GM12878 (cell line): Measurements from ENCODE around the gene AKAP13. TPM values are rescaled to one million over a fixed set of nuclear protein-coding genes. Genes with fewer than 3 reads are reported as not detected.

ENCODE experiments used
- ATAC-seq: fragments of 200-7000 bp; cut with Tn5 transposase; 3 replicates; pipeline ENCODE4 v1.9.1; 2020; ENCODE audit warnings: mild to moderate bottlenecking, moderate library complexity
- BruUV-seq: library from RNA; stranded (reverse); fragments of 400-500 nt; replicated peaks from 2 replicates; lab custom pipeline; 2021; lab: Mats Ljungman, UMichigan
- CTCF ChIA-PET: fragments of 300-600 bp; sonication (Branson Sonifier 250); formaldehyde crosslinking; extraction: SDS; loops from one replicate; lab custom pipeline; 2021; ENCODE audit warnings: inconsistent platforms; lab: Yijun Ruan, JAX
- POLR2A ChIA-PET: fragments of 350-600 bp; formaldehyde crosslinking; extraction: SDS; loops from one replicate; lab custom pipeline; 2021; ENCODE audit warnings: inconsistent platforms; lab: Charles Lee
- RAD21 ChIA-PET: fragments of 300-600 bp; sonication (Branson Sonifier 250); formaldehyde crosslinking; loops from one replicate; lab custom pipeline; 2023; ENCODE audit warnings: antibody characterized with exemption; ENCODE audit not compliant: unreplicated experiment; lab: Charles Lee
- SMC1A ChIA-PET: fragments of 300-600 bp; sonication (Branson Sonifier 250); formaldehyde crosslinking; loops from one replicate; lab custom pipeline; 2023; ENCODE audit not compliant: unreplicated experiment, uncharacterized antibody; lab: Charles Lee
- DNase-seq: peaks from one replicate; pipeline ENCODE4 v3.0.0-alpha.2; 2011; ENCODE audit warnings: low read depth, low spot score
- FAIRE-seq: peaks from 3 replicates; lab custom pipeline; 2011; peaks lifted over from hg19 to GRCh38; lab: Jason Lieb, UNC
- H2AFZ ChIP-seq: 2 replicates; pipeline ENCODE4 v1.6.0; 2011; ENCODE audit warnings: low read depth, low read length, control low read depth; ENCODE audit not compliant: control insufficient read depth
- H3K27ac ChIP-seq: 2 replicates; pipeline ENCODE4 v1.5.1; 2011; ENCODE audit warnings: control low read depth; ENCODE audit not compliant: control insufficient read depth, insufficient read depth
- H3K27me3 ChIP-seq, 2 experiments: replicated peaks in 1 of 2; 2 replicates each; pipeline versions ENCODE4 v1.6.0 to v1.6.1; 2011; ENCODE audit warnings: low read length in 1 of 2; ENCODE audit not compliant: control insufficient read depth in 2 of 2, insufficient read depth in 2 of 2
- H3K36me3 ChIP-seq, 2 experiments: 2 replicates each; pipeline ENCODE4 v1.5.1; 2011; ENCODE audit warnings: low read length in 1 of 2; ENCODE audit not compliant: control insufficient read depth in 2 of 2, insufficient read depth in 2 of 2
- H3K4me1 ChIP-seq: 2 replicates; pipeline ENCODE4 v1.6.1; 2011; ENCODE audit warnings: mild to moderate bottlenecking, low read length, moderate library complexity, mixed read lengths; ENCODE audit not compliant: control insufficient read depth, insufficient read depth
- H3K4me2 ChIP-seq: 2 replicates; pipeline ENCODE4 v1.6.0; 2011; ENCODE audit warnings: control low read depth; ENCODE audit not compliant: control insufficient read depth, insufficient read depth
- H3K4me3 ChIP-seq: fragments of 200-600 bp; sonication (generic); 2 replicates; pipeline ENCODE4 v1.5.1; 2016
- H3K79me2 ChIP-seq: 2 replicates; pipeline ENCODE4 v1.6.0; 2011; ENCODE audit warnings: low read length; ENCODE audit not compliant: control insufficient read depth, insufficient read depth
- H3K9ac ChIP-seq: 2 replicates; pipeline ENCODE4 v1.8.0; 2011; ENCODE audit warnings: low read length, control low read depth, mixed read lengths; ENCODE audit not compliant: control insufficient read depth, insufficient read depth
- H3K9me3 ChIP-seq: replicated peaks from 3 replicates; pipeline ENCODE4 v1.5.1; 2011; ENCODE audit warnings: mild to moderate bottlenecking, low read length; ENCODE audit not compliant: control insufficient read depth, insufficient read depth
- H4K20me1 ChIP-seq: 2 replicates; pipeline ENCODE4 v1.6.0; 2011; ENCODE audit not compliant: control insufficient read depth, insufficient read depth
- CBX3 ChIP-seq: fragments of 200-600 bp; sonication (generic); IDR thresholded peaks from 2 replicates; pipeline ENCODE4 v1.6.1; 2016; ENCODE audit warnings: low read depth, borderline replicate concordance
- CHD4 ChIP-seq: fragments of 200-600 bp; sonication (generic); IDR thresholded peaks from 2 replicates; pipeline ENCODE4 v1.6.1; 2016; ENCODE audit warnings: mild to moderate bottlenecking
- ESRRA ChIP-seq: IDR thresholded peaks from 2 replicates; pipeline ENCODE4 v1.6.1; 2012; ENCODE audit warnings: mild to moderate bottlenecking, low read length, improper control_type of control experiment
- GATAD2B ChIP-seq: fragments of 450-650 bp; conservative IDR thresholded peaks from 2 replicates; pipeline ENCODE4 v1.6.1; 2017; ENCODE audit warnings: low read depth, mild to moderate bottlenecking, moderate library complexity
- SIN3A ChIP-seq: IDR thresholded peaks from 2 replicates; pipeline ENCODE4 v1.6.1; 2012; ENCODE audit warnings: low read depth, low read length, improper control_type of control experiment
- WGBS: methylation state at CpG from one replicate; pipeline ENCODE4 v1.1.6; 2016; ENCODE audit warnings: low lambda C conversion rate; ENCODE audit not compliant: insufficient replicate concordance, insufficient coverage; ENCODE audit errors: missing lambda C conversion rate; 5-methylcytosine and 5-hydroxymethylcytosine counted together
- in situ Hi-C: fragments of 300-500 bp; cut with MboI; formaldehyde crosslinking; loops from 9 replicates; pipeline ENCODE4 v1.14.3; 2018; ENCODE audit warnings: mixed read lengths
- intact Hi-C: fragments of 100-400 bp; cut with micrococcal nuclease; formaldehyde crosslinking; loops from one replicate; pipeline ENCODE4 v1.14.2; 2022; ENCODE audit not compliant: unreplicated experiment
- polyA plus RNA-seq, 11 experiments: library from polyadenylated mRNA; depleted of rRNA in 4 of 11; unstranded in 6 of 11; stranded (reverse) in 5 of 11; fragments of >200 nt; fragmentation: Nextera tagmentation in 4 of 11; fragmentation: Illumina TruSeq in 1 of 11; extraction: Ambion mirVana in 4 of 11; extraction: Trizol in 1 of 11; gene quantifications; 1 replicate in 1 of 11; 2 replicates in 10 of 11; pipeline versions ENCODE4 v1.2.1 to v1.2.3, GENCODE V29; 2011 to 2016; ENCODE audit warnings: inconsistent platforms in 2 of 11, missing spikeins in 2 of 11, low read depth in 1 of 11
- total RNA-seq, 4 experiments: library from RNA; depleted of rRNA in 3 of 4; stranded (reverse); fragments of >200 nt in 3 of 4; fragmentation: Illumina TruSeq in 1 of 4; extraction: Trizol in 1 of 4; gene quantifications; 2 replicates each; pipeline versions ENCODE4 v1.2.1 to v1.2.3, GENCODE V29; 2013 to 2021

AKAP13 gene
- total and polyA plus RNA-seq, 10 of the 15 experiments (the other 5 are each of a cell fraction or from before 2014, with no cell fraction given), result 14.4 to 74.9 (median 55.1) TPM

GRCh38 chr15:85792912-85793590, 412.6 kb downstream of the AKAP13 start:
- intact Hi-C loops, result loop anchor here (5.0 kb wide), 1 partner anchor 46 kb away; no protein-coding TSS in a partner anchor
- ChIA-PET RAD21 (no interaction called here), CTCF (no interaction called here), SMC1A (no interaction called here), POLR2A (no interaction called here)
- Histone ChIP-seq H2AFZ (no peak overlapping the region), H3K9me3 (no peaks in the 10 kb centered on the region), H4K20me1 (peaks cover 5% of the 10 kb centered on the region; the same call in 1 of the 2 replicates), H3K36me3 (no peaks in the 10 kb centered on the region), H3K4me1 (peaks cover 14% of the 10 kb centered on the region), H3K79me2 (peaks cover 5% of the 10 kb centered on the region), H3K4me3 (peak overlapping the region; percentile 66), H3K27ac (no peak overlapping the region), H3K27me3 (no peaks in the 10 kb centered on the region), H3K9ac (peak overlapping the region; percentile 75; the same call in 1 of the 2 replicates), H3K4me2 (peak overlapping the region; percentile 100)
- in situ Hi-C loops, result no loop called here
- ATAC-seq, result no peak
- 84% methylated on average over 14 of the region's 14 CpGs for WGBS
- no TSS peak for BruUV-seq
- TF ChIP-seq CBX3 (no peak), ESRRA (no peak), SIN3A (no peak), GATAD2B (no peak), CHD4 (no peak)
- no peak for DNase-seq
- FAIRE-seq, result no peak
